ENCODE measurements around the gene COPB2.

GRCh38 chr3:139418144-139418543, 28.7 kb upstream of the COPB2 start:
- TF ChIP-seq POLR2AphosphoS5 (IDR thresholded peaks at IDR 0.05), result no peak
- no peak for TF ChIP-seq CTCF (IDR thresholded peaks at IDR 0.05)
- no peak for TF ChIP-seq POLR2A (IDR thresholded peaks at IDR 0.05)
